ENCODE measurements around the gene YES1.

GRCh38 chr18:709771-710170, 102.3 kb downstream of the YES1 start:
- TF ChIP-seq, protein P1, sequence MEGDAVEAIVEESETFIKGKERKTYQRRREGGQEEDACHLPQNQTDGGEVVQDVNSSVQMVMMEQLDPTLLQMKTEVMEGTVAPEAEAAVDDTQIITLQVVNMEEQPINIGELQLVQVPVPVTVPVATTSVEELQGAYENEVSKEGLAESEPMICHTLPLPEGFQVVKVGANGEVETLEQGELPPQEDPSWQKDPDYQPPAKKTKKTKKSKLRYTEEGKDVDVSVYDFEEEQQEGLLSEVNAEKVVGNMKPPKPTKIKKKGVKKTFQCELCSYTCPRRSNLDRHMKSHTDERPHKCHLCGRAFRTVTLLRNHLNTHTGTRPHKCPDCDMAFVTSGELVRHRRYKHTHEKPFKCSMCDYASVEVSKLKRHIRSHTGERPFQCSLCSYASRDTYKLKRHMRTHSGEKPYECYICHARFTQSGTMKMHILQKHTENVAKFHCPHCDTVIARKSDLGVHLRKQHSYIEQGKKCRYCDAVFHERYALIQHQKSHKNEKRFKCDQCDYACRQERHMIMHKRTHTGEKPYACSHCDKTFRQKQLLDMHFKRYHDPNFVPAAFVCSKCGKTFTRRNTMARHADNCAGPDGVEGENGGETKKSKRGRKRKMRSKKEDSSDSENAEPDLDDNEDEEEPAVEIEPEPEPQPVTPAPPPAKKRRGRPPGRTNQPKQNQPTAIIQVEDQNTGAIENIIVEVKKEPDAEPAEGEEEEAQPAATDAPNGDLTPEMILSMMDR (tag by site-specific recombination; IDR thresholded peaks at IDR 0.05), result no peak
- TF ChIP-seq ZNF391 (tag by site-specific recombination; IDR thresholded peaks at IDR 0.05; ENCODE audit: borderline replicate concordance, low read depth) (no peak), ZNF776 (tag by site-specific recombination; IDR thresholded peaks at IDR 0.05; ENCODE audit: borderline replicate concordance) (no peak), ATF2 (tag by site-specific recombination; IDR thresholded peaks at IDR 0.05; ENCODE audit: low read depth) (no peak), ZNF510 (tag by site-specific recombination; IDR thresholded peaks at IDR 0.05; ENCODE audit: insufficient replicate concordance) (no peak), ZNF366 (tag by site-specific recombination; conservative IDR thresholded peaks at IDR 0.05) (no peak), RBAK (tag by site-specific recombination; IDR thresholded peaks at IDR 0.05) (no peak)
- TF ChIP-seq, protein P2, sequence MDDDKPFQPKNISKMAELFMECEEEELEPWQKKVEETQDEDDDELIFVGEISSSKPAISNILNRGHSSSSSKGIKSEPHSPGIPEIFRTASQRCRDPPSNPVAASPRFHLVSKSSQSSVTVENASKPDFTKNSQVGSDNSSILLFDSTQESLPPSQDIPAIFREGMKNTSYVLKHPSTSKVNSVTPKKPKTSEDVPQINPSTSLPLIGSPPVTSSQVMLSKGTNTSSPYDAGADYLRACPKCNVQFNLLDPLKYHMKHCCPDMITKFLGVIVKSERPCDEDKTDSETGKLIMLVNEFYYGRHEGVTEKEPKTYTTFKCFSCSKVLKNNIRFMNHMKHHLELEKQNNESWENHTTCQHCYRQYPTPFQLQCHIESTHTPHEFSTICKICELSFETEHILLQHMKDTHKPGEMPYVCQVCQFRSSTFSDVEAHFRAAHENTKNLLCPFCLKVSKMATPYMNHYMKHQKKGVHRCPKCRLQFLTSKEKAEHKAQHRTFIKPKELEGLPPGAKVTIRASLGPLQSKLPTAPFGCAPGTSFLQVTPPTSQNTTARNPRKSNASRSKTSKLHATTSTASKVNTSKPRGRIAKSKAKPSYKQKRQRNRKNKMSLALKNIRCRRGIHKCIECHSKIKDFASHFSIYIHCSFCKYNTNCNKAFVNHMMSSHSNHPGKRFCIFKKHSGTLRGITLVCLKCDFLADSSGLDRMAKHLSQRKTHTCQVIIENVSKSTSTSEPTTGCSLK (tag by site-specific recombination; IDR thresholded peaks at IDR 0.05), result no peak
- TF ChIP-seq, protein P3, sequence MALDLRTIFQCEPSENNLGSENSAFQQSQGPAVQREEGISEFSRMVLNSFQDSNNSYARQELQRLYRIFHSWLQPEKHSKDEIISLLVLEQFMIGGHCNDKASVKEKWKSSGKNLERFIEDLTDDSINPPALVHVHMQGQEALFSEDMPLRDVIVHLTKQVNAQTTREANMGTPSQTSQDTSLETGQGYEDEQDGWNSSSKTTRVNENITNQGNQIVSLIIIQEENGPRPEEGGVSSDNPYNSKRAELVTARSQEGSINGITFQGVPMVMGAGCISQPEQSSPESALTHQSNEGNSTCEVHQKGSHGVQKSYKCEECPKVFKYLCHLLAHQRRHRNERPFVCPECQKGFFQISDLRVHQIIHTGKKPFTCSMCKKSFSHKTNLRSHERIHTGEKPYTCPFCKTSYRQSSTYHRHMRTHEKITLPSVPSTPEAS (tag by site-specific recombination; IDR thresholded peaks at IDR 0.05), result no peak
- TF ChIP-seq, protein P4, sequence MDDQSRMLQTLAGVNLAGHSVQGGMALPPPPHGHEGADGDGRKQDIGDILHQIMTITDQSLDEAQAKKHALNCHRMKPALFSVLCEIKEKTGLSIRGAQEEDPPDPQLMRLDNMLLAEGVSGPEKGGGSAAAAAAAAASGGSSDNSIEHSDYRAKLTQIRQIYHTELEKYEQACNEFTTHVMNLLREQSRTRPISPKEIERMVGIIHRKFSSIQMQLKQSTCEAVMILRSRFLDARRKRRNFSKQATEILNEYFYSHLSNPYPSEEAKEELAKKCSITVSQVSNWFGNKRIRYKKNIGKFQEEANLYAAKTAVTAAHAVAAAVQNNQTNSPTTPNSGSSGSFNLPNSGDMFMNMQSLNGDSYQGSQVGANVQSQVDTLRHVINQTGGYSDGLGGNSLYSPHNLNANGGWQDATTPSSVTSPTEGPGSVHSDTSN (CRISPR knock-in tag; IDR thresholded peaks at IDR 0.05), result no peak
